ENCODE data around the gene GOLGA6A.

DNA sequence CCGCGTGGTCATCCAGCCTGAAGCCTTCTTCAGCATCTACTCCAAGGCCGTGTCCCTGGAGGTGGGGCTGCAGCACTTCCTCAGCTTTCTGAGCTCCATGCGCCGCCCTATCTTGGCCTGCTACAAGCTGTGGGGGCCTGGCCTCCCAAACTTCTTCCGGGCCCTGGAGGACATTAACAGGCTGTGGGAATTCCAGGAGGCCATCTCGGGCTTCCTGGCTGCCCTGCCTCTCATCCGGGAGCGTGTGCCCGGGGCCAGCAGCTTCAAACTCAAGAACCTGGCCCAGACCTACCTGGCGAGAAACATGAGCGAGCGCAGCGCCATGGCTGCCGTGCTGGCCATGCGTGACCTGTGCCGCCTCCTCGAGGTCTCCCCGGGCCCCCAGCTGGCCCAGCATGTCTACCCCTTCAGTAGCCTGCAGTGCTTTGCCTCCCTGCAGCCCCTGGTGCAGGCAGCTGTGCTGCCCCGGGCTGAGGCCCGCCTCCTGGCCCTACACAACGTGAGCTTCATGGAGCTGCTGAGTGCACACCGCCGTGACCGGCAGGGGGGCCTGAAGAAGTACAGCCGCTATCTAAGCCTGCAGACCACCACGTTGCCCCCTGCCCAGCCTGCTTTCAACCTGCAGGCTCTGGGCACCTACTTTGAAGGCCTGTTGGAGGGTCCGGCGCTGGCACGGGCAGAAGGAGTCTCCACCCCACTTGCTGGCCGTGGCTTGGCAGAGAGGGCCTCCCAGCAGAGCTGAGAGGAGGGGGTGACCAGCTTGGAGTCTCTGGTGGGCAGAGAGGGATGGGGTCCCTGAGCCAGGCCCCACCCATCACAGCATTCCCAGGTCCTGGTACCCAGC is 37.9 kb downstream of the GOLGA6A start:
- TF ChIP-seq YY1 (tag by site-specific recombination; IDR thresholded peaks at IDR 0.05) (no peak), ZNF274 (IDR thresholded peaks at IDR 0.05; ENCODE audit: low read length) (no peak), ZNF274 (tag by site-specific recombination; IDR thresholded peaks at IDR 0.05; ENCODE audit: borderline replicate concordance) (no peak), YY2 (tag by site-specific recombination; IDR thresholded peaks at IDR 0.05) (no peak), ZBTB17 (tag by site-specific recombination; IDR thresholded peaks at IDR 0.05) (no peak), ZNF843 (tag by site-specific recombination; IDR thresholded peaks at IDR 0.05) (no peak), ZNF239 (tag by site-specific recombination; IDR thresholded peaks at IDR 0.05) (no peak), ZFP3 (tag by site-specific recombination; IDR thresholded peaks at IDR 0.05; ENCODE audit: low read depth) (no peak), ZFP37 (tag by site-specific recombination; IDR thresholded peaks at IDR 0.05) (no peak), ZNF776 (tag by site-specific recombination; IDR thresholded peaks at IDR 0.05; ENCODE audit: borderline replicate concordance) (no peak), KLF16 (tag by site-specific recombination; IDR thresholded peaks at IDR 0.05) (no peak), SP7 (tag by site-specific recombination; IDR thresholded peaks at IDR 0.05) (no peak)
- TF ChIP-seq, protein P1, sequence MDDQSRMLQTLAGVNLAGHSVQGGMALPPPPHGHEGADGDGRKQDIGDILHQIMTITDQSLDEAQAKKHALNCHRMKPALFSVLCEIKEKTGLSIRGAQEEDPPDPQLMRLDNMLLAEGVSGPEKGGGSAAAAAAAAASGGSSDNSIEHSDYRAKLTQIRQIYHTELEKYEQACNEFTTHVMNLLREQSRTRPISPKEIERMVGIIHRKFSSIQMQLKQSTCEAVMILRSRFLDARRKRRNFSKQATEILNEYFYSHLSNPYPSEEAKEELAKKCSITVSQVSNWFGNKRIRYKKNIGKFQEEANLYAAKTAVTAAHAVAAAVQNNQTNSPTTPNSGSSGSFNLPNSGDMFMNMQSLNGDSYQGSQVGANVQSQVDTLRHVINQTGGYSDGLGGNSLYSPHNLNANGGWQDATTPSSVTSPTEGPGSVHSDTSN (CRISPR knock-in tag; IDR thresholded peaks at IDR 0.05): no peak
- TF ChIP-seq, protein P2, sequence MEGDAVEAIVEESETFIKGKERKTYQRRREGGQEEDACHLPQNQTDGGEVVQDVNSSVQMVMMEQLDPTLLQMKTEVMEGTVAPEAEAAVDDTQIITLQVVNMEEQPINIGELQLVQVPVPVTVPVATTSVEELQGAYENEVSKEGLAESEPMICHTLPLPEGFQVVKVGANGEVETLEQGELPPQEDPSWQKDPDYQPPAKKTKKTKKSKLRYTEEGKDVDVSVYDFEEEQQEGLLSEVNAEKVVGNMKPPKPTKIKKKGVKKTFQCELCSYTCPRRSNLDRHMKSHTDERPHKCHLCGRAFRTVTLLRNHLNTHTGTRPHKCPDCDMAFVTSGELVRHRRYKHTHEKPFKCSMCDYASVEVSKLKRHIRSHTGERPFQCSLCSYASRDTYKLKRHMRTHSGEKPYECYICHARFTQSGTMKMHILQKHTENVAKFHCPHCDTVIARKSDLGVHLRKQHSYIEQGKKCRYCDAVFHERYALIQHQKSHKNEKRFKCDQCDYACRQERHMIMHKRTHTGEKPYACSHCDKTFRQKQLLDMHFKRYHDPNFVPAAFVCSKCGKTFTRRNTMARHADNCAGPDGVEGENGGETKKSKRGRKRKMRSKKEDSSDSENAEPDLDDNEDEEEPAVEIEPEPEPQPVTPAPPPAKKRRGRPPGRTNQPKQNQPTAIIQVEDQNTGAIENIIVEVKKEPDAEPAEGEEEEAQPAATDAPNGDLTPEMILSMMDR (tag by site-specific recombination; IDR thresholded peaks at IDR 0.05): no peak
- TF ChIP-seq, protein P3, sequence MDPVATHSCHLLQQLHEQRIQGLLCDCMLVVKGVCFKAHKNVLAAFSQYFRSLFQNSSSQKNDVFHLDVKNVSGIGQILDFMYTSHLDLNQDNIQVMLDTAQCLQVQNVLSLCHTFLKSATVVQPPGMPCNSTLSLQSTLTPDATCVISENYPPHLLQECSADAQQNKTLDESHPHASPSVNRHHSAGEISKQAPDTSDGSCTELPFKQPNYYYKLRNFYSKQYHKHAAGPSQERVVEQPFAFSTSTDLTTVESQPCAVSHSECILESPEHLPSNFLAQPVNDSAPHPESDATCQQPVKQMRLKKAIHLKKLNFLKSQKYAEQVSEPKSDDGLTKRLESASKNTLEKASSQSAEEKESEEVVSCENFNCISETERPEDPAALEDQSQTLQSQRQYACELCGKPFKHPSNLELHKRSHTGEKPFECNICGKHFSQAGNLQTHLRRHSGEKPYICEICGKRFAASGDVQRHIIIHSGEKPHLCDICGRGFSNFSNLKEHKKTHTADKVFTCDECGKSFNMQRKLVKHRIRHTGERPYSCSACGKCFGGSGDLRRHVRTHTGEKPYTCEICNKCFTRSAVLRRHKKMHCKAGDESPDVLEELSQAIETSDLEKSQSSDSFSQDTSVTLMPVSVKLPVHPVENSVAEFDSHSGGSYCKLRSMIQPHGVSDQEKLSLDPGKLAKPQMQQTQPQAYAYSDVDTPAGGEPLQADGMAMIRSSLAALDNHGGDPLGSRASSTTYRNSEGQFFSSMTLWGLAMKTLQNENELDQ (tag by site-specific recombination; IDR thresholded peaks at IDR 0.05; ENCODE audit: low read depth): no peak

Measured in HEK293 (cell line).